T-helper 22 cell (primary cell): Measurements from ENCODE around the gene TUBB3.
A peak's percentile ranks its signal among the peaks of the same experiment; 100 is the strongest.
"Not testable (repeated sequence)": the region's sequence is repeated elsewhere in the genome, so short reads cannot be mapped to it uniquely, and the experiment has no call there.

Experiments
- DNase-seq: peaks from one replicate; pipeline ENCODE4 v3.0.0-alpha.2; 2020; ENCODE audit warnings: low read depth

The TUBB3 gene

DNA sequence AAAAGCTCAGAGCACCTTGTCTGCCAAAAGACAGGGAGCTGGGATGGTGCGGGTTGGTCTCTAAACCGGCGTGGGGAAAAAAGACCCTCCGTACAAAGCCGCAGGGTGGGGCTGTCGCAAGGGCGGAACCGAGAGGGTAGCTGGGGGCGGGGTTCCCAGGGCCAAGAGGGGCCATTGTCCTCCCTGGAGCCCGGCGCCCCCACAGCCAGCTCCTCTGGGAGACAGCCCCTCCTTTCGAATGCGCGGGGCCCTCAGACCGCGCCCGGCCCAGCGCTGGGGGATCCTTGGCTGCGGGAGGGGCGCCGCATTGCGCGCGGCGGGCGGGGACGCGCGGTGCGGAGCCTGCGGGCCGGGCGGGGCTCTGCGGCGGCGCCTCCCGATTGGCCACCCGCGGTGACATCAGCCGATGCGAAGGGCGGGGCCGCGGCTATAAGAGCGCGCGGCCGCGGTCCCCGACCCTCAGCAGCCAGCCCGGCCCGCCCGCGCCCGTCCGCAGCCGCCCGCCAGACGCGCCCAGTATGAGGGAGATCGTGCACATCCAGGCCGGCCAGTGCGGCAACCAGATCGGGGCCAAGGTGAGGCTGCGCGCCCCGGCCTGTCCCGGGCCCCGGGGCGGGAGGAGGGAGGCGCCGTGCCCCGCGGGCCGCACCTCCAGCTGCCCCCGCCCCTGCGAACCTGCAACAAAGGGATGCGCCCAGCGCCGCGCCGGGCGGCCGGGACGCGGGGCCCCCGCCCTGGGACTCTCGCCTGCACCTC is at the start of gene TUBB3:
TSS of gene TUBB3 (plus strand) at position 459 of the 756 bp plus-strand sequence. CDS start at position 519, 60 bp downstream.
- DNase-seq: no peak

DNA sequence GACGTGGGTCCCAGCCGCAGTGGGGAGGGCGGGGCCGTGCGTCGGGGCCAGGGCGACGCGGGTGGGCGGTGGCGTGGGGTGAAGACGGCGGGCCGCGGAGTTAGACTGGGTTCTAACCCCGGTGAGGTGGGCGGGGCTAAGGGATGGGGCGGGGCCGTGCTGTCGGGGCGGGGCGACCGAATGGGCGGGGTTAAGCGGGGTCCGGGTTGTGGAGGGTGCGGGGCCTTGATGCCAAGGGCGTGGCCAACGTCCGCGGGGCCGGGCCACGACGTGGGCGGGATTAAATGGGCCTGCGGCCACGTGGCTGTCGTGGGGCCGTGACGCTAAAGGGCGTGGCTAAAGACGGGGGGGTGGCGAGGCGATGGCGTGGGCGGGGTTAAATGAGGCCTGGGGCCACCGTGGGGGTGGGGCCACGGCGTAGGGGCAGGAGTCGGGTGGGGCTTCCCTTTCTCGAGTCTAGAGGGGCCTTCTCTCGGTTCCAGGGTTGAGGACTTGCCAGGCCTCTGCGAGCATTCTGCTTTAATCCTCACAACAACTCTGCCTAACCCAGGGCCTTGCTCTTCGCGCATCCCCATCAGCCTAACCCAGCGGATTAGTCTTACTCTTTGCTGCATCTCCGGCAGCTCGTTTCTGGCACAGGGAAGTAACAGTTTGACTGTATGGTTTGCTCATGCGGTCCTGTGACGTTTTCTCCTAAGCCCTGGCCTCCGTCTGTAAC is 49.0 kb upstream of the TUBB3 start:
- peak; percentile 95 for DNase-seq

DNA sequence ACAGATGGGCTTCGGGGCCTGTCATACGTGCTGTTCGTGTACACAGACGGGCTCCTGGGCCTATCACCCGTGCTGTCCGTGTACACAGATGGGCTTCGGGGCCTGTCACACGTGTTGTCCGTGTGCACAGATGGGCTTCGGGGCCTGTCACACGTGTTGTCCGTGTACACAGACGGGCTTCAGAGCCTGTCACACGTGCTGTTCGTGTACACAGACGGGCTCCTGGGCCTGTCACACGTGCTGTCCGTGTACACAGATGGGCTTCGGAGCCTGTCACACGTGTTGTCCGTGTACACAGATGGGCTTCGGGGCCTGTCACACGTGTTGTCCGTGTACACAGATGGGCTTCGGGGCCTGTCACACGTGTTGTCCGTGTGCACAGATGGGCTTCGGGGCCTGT is 44.0 kb upstream of the TUBB3 start:
- DNase-seq: not testable (repeated sequence)

DNA sequence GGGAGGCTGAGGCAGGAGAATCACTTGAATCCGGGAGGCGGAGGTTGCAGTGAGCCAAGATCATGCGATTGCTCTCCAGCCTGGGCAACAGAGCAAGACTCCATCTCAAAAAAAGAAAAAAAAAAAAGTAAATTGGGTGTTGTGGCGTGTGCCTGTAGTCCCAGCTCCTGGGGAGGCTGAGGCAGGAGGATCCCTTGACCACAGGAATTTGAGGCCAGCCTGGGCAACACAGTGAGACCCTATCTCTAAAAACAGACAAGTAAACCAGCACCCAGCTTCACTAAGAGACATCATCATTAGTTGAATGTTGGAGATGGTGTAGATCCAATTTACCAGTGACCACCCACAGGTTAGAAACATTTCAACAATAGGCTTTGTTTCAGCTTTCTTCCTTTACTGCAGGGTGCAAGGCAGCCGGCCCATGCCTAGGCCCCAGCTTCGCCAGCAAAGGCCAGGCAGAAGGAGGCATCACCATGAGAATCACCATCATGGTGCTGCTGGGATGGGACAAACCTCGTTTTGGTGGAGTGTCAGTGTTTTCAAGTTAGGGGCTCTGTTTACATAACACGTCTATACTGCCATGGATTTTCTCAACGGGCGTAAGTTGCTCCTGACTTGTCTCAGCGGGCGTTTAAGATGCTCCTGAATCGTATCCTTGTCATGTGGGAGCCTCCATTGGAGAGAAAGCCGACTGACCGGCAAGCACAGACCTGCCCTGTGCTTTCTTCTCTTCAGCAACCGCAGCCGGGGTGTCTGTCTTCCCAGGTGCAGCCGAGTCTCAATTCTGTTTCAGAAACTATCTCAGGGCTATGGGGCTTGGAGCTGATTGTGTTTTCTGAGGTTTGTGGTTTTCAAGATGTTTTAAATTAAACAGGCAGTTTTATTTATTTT is 42.4 kb upstream of the TUBB3 start:
- no peak for DNase-seq

DNA sequence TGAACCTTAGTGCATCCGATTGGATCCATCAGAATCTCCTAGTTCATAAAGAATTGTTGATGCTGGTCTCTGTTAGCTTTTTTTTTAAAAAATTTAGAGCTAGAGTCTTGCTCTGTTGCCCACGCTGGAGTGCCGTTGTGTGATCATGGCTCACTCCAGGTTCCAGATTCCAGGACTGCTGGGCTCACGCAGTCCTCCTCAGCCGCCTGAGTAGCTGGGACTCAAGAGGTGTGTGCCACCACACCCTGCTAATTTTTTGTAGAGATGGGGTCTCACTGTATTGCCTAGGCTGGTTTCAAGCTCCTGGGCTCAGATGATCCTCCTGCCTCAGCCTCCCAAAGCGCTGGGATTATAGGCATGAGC is 41.8 kb upstream of the TUBB3 start:
- no peak for DNase-seq

DNA sequence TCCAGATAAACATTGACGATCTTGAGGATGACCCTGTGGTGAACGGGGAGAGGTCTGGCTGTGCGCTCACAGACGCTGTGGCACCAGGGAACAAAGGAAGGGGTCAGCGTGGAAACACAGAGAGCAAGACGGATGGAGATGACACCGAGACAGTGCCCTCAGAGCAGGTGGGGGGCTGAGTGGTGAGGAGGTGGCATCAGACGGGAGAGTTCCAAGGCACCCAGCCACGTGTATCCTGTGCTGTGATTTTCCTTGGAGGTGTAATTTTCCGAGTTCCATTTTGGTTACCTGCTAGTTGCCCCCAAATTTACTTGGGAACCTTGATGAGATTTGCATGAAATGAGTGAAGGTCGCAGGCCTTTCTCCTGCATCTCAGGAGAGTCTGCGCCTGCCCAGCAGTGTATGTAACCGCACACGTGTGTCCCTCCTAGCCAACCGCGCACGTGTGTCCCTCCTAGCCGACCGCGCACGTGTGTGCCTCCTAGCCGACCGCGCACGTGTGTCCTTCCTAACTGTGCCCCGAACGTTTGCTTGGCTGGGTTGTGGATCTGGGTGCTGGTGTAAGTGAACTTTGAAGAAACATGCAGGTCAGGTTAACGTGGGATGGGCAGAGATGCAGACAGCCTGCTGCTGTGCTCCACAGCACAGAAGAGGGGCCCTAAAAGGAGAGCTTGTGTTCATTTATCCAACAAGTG is 39.6 kb upstream of the TUBB3 start:
- DNase-seq: no peak

DNA sequence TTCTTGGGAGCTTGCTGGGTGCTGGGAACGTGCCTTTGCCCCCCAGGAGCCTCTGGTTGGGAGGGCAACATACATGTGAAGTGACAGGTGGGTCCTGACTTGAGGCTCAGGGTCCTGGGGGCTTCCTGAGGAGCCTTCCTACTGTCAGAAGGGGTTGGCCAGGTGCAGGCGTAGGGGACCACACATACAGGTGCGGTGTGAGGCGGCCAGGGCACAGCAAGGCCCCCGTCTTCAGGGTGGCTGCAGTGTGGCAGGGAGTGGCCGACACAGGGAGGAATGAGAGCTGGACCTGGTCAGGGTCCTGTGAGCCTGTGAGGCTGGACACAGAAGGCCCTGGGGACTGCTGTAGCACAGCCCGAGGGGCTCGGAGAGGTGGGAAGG is 39.1 kb upstream of the TUBB3 start:
- no peak for DNase-seq

DNA sequence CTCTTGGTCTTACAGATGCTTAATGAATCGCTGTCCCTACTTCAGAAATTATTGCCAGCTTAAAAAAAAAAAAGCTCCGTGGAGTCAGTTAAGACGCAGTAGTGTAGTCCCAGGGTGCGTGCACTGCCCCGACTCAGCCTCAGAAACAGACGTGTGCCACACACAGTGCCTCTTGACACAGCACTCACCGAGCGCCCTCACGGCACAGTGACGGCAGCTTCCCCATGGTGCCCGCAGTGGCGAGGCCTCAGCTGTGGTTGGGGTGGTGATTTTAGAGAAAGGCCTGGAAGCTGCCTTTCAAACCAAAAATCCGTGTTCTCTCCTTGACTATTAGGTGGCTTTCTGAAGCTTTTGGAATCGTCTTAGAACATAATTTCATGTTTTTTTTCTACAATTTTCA is 35.9 kb upstream of the TUBB3 start:
- no peak for DNase-seq

DNA sequence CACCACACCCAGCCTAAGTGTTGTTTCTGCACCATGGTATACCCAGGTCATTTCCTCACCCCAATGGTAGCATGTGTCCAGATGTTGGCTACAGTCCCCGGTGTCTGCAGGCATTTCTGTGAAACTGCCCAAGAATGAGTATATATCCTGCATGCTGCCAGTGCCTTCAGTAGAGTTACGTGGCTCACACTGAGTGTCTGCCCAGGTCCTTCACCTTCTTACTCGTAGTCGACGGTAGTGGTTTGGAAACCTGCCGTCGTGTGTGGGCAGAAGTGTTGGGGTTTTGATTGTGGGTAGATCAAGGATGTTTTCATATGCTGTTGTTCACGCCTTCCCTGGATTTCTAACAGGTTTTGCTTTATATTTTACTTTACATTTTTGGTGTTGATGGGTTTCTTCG is 32.9 kb upstream of the TUBB3 start:
- DNase-seq: no peak

DNA sequence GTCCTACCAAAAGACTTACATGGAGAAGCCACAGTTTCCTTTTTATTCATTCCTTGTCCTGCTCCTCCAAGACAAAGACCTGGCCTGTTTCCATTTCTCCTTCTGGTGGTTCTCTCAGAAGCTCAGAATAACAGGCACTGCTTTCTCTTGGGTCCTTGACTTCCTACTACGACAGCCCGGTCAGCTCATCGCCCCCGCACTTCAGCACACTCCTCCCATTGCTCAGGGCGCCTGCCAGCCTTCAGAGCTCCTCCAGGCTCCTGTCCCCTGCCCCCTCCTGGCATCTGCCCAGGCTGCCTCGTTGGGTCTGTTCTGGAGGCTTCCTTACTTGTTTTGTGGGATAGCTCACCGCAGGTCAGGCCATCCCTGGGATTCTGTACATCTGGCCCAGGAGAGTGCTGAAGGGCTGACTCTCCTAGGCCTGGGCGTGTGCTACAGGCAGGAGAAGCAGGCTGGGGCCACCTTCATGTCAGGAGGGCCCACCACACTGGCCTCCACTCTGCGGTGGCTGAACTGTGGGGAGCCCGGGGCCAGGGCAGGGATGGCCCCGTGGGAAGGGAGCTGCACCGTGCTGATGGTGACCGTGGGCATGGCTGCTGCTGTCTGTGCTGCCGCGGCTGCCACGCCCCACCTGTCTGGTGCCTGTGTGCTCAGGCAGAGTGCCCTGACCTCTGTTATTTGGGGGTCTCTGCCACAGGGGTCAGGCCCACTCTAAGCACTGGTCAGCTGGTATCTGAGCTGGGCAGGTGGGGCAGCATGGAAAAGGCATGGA is 32.1 kb upstream of the TUBB3 start:
- no peak for DNase-seq

DNA sequence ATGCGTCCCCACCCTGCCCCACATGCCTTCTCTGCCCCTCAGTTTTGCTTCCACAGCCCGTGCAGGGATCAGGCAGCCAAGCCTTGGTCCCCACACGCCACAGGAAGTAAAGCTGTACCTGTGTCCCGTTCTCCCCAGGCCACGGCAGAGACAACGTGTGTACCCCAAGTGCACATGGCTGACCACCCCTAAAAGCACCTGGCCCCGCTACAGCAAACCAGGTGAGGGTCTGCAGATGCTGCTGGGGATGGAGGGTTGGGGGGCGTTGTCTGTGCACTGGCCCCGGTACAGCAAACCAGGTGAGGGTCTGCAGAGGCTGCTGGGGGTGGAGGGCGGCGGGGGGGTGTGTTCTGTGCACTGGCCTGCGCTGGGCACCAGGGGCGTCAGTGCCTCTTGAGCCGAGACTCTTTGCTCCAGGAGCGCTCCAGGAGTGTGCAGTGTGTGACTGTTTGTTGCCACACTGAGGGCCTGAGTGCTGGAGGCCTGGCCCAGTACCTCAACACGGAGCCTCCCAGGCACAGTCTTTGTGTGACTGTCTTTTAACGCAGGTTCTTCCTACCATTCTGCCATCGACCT is 31.0 kb upstream of the TUBB3 start:
- no peak for DNase-seq

DNA sequence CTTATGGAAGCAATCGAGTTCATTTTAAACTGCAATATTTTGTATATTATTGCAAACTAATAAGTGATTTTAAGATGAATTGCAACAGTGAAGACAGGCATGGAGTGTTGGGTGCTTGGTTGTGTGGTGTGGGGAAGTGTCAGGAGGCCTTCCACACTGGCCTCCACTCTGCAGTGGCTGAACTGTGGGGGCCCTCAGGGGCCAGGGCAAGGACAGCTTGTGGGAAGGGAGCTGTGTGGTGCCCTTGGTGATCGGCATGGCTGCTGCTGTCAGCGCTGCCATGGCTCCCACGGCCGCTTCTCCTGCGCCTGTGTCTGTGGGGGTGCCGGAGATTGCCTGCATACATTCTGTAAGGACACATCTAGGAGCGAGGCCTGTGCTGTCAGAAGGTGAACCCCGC is 30.5 kb upstream of the TUBB3 start:
- no peak for DNase-seq

DNA sequence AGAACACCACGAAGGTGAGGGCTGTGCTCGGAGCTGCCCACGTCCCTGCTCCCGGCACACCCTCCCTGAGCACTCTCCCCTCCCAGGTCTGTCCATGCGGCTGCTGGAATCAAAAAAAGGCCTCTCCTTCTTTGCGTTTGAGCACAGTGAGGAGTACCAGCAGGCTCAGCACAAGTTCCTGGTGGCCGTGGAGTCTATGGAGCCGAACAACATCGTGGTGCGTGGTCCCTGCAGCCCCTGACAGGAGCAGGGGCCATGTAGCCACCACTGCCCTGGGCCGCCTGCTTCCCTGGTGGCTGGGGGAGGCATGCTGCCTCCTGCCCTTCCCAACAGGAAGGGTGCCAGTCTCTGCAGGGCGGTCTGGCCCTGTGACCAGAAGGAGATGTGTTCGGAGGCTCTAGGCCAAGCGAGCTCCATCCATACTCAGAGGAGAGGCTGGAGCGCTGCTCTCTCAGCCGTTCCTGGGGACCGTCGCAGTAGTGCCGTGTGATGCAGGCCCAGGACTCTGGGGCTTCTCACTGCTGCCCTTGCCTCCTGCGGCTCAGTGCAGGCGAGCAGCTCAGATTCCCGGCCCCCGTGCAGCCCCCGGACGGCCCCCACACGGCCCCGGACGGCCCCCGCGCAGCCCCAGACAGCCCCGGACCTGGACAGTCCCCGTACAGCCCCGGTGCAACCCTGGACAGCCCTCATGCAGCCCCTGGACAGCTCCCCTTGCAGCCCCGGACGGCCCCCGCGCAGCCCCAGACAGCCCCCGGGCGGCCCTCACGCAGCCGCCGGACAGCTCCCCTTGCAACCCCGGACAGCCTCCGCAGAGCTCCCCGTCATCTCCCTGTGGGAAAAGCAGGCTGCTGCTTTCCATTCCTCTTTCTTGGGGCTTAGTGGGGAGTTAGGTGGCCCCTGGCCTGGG is 29.2 kb upstream of the TUBB3 start:
- no peak for DNase-seq

DNA sequence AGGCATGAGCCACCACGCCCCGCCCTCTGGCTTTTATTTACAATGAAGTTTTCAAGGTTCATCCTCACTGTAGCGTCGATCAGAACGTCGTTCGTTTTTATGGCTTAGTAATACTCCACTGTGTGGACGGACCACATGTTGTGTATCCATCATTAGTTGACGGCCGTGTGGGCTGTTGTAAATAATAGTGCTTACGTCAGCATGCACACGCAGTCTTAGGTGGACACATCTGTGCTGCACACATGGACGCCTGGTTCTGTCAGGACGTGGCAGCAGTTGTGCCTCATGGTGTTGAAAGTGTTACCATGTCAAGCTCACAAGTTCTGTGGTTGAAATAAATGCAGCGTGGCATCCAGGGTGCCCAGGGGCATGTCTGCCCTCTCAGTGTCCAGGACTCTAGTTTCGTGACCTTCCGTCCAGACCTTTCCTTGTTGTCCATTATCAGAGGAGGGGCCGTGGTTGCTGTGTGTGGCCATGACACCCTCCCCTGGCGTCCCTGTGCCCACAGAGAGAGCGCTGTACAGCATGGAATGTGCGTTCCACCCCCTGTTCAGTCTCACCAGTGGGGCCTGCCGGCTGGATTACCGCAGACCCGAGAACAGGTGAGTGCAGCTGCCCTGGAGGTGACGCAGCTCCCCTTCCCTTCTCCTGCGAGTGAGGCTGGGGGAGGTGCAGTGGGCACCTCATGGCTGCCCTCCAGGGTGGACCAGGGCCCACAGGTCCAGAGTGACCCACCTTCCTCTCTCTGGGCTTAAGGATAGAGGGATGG is 27.5 kb upstream of the TUBB3 start:
- no peak for DNase-seq

DNA sequence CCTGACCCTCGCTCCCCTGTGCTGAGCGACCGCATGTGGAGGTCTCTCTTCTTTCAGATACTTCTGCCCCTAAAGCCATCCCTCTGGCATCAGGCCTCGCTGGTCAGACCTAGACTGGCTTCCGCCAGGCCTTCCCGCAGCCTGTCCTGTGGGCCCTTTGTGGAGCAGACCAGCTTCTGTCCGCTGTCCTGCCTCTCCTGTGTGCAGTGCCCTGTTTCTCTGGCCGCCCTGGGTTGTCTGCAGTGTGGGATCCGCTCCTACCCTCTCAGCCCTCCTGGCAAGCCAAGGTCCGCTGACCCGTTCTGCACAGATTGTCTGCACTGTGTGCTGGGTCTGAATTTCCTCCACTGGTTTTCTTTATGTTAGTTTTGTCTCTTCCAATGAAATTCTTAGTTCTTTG is 25.9 kb upstream of the TUBB3 start:
- no peak for DNase-seq

DNA sequence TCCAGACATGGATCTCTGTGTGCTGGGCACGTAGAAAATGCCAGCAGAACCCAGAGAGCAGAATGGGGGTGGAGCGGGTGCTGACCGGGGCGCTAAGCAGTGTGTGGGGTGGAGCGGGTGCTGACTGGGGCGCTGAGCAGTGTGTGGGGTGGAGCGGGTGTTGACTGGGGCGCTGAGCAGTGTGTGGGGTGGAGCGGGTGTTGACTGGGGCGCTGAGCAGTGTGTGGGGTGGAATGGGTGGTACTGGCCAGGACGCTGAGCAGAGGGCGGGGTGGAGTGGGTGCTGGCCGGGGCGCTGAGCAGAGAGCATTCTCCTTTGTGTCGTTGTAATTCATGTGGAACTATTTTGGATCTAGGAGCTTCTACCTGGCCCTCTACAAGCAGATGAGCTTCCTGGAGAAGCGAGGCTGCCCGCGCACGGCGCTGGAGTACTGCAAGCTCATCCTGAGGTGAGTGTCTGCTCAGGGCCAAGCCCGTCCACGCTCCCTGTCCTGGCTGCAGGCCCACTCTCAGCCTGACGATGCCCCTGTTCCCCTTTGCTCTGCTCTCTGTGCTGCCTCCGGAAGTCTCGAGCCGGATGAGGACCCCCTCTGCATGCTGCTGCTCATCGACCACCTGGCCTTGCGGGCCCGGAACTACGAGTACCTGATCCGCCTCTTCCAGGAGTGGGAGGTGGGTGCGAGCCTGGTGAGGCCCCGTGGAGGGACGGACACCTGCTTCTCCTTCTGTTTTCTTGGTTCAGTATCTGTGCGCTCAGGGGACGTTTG is 24.8 kb upstream of the TUBB3 start:
- DNase-seq: no peak

DNA sequence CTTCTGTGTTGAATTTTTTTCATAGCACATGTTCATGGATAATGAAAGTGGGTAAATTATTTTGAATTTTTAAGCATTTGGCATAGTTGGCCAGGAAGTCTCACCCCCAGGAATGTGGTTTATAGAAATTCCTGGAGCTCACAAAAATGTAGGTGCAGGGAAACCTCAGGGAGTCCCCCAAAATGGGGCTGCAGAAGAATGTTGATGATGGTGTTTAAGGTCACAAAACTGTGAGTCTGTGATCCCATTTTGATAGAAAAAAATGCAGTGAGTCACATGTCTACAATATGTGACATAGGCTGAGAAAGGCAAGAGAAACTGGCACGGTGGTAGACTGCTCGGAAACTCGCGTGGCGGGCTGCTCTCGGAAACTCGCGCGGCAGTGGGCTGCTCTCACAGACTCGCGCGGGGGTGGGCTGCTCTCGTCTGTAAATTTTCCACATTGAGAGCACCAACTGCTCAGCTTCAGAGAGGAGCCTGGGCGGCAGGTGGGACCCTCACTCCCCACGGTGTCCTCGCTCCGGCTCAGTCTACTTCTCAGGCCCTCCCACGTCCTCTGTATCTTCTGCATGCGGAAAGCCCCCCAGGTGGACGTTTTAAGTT is 23.2 kb upstream of the TUBB3 start:
- no peak for DNase-seq

DNA sequence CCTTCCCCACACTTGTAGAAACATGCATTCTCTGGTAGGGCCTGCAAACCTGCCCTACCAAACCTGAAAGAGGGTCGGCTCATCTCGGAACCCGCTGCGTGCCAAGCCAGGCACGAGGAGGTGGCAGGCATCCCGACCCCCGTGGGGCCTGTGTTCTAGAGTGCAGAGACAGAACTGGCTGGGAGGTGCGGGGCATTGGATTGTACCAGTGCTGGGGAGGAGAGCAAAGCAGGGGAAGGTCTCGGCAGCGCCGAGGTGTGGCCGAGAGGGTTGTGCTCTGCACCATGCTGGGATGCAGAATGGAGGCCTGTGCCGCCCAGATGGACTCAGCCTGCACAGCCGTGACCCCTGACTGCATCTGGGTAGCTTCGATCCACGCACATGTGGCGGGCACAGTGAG is 22.3 kb upstream of the TUBB3 start:
- no peak for DNase-seq
